NCI-H1694 (cell line): ENCODE results near the gene PAPOLA.

Experiments
- DNase-seq: peaks from one replicate; lab custom pipeline; 2025; lab: John Stamatoyannopoulos, UW

PAPOLA gene

DNA sequence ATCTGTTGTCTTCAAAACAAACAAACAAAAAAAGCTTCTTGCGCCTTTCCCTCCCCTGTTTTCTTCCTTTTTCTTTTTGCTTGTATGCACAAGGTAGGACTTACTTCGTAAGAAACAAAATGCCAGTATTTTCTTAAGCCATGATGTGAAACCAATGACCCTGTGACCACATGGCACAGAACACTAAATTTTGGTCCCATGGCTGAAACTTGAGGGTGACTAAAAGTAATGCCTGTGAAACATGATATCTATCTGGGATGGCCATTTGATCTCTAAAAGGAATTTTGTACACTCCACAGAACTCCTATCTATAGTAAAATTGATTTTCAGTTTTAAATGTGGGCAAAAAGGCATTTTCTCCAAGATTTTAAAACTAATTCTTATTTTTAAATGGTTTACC, 63.6 kb downstream of the PAPOLA start:
- no peak for DNase-seq

GRCh38 chr14:96567289-96567899, 65.2 kb downstream of the PAPOLA start:
- DNase-seq, result peak; percentile 85

- DNase-seq, result no peak
These were observed 66.4 kb downstream of the PAPOLA start for GRCh38 chr14:96568621-96569020.

- DNase-seq, result no peak
These were observed 69.1 kb downstream of the PAPOLA start for GRCh38 chr14:96571311-96571710.

DNA sequence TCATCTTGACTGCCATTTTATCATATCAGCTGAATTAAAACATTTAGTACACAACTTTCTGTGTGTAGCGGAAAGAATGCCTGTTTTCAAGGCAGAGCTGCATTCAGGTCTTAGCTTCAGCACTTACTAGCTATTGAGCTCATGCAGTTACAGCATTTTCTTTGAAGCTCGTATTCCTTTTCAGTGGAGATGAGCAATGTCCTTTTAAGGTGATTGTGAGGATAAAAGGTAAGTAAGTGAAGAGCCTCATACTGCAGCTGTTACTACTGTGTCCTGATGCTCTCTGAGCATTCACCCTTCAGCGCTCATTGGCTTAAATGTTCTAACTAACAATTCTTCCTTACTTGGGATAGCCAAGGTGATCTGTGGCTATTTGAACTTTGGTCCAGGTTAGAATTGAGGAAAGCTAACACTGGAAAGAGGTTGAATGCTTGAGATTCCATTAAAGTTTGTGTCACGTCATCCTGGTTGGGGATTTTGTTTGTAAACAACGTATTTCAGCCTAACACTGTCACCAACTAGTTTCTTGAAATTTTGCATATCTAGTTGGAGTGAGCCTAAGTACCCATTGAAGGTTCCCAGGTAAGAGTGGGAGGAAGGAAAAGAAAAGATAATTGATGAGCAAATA, 71.4 kb downstream of the PAPOLA start:
- DNase-seq, result no peak

DNA sequence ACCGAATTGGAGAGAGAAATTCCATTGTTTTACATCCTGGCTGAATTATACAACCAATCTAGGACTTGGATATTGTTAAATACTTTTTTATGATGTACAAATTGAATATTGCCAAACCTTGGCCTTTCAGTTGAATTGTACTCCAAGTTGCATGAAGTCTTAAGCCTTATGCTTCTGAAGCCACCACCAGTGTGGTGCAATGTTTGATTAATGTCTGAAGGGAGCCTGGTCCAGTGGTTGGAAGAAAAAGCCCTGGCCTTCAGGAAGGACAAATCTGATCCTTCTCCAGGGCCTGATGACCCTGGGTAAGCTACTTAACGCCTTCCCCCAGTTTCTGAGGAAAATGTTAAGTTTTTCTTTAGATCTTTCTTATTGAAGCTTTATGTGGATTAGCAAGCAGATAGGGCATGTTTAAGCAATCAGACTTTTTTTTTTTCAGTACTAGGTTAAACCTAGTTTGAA, 72.0 kb downstream of the PAPOLA start:
- DNase-seq, result no peak

- DNase-seq, result peak; percentile 27
These were observed 72.8 kb downstream of the PAPOLA start for GRCh38 chr14:96574633-96575632.

DNA sequence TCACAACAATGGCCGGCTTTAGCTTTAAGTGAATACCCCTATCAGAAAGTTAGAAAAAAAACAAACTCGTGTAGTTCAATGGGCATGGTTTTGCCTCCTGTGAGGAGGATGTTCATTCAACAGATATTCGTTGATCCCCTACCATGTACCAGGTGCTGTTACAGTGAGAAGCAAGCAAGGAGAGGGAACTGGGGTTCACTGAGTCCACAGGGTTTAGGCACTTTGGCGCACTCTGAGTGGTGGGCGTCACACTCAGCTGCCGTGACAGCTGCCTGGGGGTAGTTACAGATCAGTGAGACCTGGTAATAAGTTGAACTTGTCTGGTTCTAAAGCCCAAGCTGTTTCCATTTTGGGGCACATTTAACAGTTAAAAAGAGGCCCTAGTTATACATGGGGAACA, 74.2 kb downstream of the PAPOLA start:
- no peak for DNase-seq

DNA sequence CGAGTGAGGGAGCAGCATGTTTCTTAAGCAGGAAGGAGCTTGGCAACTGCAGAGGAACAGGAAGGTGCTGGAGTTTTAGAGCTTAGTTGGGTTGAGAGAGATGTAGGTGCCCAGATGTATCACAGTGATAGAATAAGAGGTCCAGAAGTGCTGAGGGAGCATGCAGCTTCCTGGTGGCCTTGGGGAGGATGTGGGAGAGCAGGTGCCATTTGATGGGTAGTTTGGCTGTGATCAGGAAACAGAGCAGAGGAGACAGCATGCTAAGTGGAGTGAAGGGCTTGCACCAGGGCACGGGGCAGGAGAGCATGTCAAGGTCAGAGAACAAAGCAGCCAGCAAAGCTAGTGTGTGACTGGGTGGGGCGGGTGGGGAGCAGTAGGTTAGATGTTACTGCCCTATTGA, 74.8 kb downstream of the PAPOLA start:
- DNase-seq, result no peak

- DNase-seq, result no peak
These were observed 76.4 kb downstream of the PAPOLA start for GRCh38 chr14:96578619-96579018.

- no peak for DNase-seq
These were observed 77.2 kb downstream of the PAPOLA start for GRCh38 chr14:96579358-96579757.

DNA sequence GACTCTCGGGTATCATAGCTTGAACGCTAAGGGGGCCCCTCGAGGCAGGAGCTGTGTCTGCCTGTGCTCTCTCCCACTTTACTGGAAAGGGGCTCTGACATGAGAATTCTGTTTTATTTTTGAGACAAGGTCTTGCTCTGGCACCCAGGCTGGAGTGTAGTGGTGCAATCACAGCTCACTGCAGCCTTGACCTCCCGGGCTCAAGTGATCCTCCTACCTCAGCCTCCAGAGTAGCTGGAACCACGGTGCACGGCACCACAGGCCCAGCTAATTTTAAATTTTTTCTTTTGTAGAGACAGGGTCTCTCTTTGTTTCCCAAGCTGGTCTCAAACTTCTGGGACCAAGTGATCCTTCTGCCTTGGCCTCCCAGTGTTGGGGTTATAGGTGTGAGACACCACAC, 77.7 kb downstream of the PAPOLA start:
- DNase-seq, result no peak

DNA sequence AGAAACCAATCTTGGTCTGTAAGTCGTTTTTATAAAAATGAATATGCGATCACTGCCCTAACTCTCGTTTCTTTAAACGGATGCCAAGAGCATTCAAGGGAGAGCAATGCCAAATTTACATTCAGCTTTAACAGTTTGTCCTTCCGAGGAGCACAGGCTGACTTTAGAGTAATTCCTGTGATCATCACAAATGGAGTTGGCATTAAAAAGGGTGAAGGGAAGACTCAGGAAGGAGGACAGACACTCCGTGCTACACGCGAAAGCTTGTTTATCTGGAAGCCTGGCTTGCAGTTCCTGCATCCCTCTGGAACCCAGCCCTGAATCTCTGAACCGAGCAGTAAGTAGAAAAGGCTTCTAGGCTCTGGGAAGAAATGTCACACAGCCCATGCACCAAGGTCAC, 78.4 kb downstream of the PAPOLA start:
- DNase-seq, result no peak

GRCh38 chr14:96581026-96581425, 78.8 kb downstream of the PAPOLA start:
- DNase-seq, result no peak

- DNase-seq, result no peak
These were observed 79.7 kb downstream of the PAPOLA start for GRCh38 chr14:96581902-96582301.

GRCh38 chr14:96582411-96582961, 80.3 kb downstream of the PAPOLA start:
- no peak for DNase-seq

DNA sequence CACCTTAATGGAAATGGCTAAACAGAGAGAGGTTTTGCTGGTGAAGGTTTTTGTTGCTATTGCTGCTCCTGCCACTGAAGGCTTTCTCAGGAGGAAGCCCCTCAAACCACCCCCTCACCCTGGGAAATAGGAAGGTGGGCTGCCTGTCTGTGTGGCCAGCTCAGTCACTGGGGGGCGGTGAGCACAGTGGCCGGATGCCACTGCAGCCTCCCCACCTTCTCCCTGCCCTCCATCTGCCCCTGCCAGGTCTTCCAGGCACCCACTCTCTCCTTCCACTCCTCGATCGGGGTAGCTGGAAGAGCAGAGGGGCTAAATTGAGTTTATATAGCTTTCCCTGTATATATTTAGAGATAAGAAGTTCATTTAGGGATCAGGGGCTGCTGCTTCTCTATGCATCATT, 80.8 kb downstream of the PAPOLA start:
- DNase-seq, result peak; percentile 53

DNA sequence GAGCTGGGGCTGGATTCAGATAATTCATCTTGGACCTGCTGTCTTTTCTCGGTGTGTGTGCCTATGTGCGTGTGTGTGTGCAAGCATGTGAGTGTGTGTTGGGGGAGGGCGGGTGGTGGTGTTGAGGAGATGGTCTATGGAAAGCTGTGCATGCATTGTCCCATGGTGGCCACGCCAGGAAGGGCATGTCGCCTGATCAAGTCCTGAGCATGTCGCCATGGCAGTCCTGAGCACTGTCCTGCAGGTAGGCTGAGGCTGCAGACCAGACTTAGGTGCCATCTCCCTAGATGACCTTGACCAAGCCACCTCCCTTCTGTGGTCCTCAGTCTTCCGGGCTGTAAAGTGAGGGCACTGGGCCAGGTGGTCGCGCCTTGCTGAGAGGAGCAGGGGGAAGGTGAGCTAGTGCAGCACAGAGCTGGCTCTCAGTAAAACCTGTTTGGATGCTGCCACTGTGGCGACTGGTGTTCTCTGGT, 81.4 kb downstream of the PAPOLA start:
- no peak for DNase-seq

GRCh38 chr14:96584199-96584906, 82.2 kb downstream of the PAPOLA start:
- peak; percentile 69 for DNase-seq

DNA sequence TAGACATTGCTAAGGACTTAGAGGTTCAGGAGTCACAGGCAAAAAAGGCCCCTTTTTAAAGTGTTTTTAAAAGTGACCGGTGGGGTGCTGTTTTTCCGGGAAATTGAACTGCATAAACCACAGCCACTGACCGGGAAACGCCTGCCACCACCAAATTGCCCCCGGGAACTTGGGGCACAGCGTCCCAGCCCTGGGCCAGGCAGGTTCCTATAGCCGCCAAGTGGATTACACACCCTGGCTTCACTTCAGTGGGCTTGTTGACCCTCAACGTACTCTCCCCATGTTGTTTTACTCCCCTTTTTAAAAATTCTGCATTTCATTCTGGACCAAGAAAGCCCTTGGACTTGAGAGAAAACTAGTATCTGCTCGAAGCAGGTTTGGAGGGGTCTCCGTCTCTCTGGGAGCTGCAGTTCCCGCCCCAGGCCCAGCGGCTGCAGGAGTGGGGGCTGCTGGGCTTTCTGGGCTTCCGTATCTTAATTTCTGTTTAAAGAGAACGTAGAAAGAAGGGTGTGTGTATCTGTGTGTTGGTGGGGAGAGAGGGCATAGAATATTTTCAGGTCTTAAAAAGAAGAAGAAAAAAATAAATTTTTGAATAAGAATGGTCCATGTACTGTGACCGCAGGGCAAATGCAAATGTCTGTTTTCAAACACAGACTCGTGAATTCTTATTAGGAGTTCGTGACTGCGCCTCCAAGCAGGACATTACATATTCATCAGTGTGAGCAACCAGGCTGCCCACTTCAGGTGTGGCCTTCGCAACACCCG, 82.9 kb downstream of the PAPOLA start:
- DNase-seq, result no peak

- DNase-seq, result no peak
These were observed 83.5 kb downstream of the PAPOLA start for GRCh38 chr14:96585672-96586013.
